NAMALWA (cell line): ENCODE data around the gene GRAMD1B.
"Not testable (repeated sequence)": the region's sequence is repeated elsewhere in the genome, so short reads cannot be mapped to it uniquely, and the experiment has no call there.

ENCODE experiments used
- DNase-seq: peaks from one replicate; pipeline ENCODE4 v3.0.0-alpha.2; 2015; ENCODE audit warnings: low spot score

Gene GRAMD1B

DNA sequence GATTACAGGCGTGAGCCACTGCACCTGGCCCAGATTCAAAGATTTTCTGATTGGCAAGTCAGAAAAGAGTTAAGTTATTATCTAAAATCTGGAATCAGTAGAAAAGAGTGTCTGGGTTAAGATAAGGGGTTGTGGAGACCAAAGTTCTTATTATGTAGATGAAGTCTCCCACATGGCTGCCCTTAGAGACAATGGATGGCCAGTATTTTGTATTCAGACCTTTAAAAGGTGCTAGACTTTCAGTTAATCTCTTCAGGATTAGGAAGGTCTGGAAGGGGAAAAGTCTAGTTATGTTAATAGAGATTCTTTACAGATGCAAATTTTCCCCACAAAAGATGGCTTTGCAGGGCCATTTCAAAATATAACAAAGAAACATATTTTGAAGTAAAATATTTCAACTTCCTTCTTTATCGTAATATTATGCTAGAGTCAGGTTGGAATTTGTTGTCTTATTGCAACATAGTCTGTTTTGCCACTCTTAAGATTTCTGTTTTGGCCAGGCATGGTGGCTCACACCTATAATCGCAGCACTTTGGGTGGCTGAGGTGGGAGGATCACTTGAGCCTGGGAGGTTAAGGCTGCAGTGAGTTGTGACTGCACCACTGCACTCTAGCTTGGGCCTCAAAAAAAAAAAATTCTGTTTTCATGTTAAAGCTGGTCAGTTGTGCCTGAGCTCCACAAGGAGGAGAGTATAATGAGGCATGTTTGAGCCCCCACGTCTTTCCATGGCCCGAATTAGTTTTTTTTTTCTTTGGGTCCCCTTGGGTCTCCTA, 14.0 kb downstream of the GRAMD1B start:
- DNase-seq: no peak

DNA sequence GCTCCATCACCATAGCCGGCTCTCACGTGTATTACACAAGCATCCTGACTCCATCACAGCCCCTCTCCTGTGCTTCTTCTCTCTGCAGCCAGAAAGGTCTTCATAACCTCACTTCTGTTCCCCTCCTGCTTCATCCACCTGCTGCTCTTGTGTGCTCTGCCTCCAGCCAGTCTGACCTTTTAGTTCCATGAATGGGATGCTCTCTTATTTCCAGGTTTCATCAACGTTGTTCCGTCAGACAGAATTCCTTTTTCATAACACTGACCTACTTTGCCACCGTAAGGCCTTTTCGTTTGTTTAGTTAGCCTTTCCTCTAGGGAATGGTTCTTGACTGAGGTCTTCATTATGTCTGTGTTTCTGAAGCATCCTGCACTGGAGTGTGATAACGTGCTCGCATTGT, 18.8 kb downstream of the GRAMD1B start:
- DNase-seq: no peak

DNA sequence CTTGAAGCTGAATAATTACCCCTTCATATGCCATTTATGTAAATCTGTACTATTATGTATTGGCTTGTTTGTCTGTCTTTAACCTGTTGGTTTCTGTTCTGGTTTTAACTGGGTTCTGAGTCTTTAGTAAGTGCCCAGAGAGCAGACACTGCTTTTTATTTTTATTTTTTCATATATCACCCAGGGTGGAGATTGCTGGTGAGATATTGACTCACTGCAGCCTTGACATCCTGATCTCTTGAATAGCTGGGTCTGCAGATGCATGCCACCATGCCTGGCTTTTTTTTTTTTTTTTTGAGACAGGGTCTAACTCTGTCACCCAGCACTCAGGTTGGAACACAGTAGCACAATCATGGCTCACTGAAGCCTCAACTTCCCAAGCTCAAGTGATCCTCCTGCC, 19.4 kb downstream of the GRAMD1B start:
- no peak for DNase-seq

DNA sequence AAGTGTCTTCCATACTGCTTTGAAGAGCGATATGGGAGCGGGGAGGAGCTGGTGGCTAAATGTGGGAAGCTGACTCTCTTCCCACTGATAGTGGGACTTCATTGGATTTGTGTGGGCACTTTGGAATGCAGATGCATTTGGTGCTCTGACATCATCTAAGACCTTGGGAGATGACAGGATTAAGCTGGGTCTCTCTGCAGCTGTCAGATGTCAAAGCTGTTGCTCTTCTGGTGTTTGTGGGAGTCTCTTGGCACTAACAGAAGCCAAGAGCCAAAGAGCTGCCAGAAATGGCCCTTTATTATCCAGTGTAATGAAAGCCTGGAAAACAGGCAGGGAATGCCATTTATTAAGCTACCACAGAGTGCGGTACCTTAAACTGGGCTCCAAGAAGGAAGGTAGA, 20.6 kb downstream of the GRAMD1B start:
- no peak for DNase-seq

DNA sequence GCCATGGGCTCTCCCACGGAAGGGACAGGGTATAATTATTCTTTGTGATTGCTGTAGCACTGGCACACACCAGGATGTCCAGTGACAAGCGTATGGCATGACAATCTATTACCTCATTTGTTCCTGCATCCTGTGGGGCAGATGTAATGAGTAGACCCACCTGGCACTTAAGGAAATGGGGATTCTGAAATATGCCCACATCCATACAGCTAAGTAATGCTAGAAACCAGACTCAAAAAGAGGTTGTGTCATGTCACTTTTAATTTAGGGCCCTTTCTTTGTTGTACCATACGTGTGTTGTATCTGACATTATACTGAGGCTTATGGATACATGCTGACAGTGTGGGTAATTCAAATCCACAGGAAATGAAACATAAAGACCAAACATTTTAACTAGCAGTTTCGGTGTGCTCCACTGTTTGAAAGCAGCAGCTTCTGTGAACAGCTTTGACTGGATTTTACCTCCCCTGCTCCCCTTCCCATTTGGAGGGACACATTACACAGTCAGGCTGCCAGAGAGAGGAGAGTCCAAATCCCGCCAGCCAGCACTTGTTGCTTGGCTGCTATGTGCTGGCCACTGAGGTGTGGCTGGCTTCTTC, 21.2 kb downstream of the GRAMD1B start:
- DNase-seq: no peak

DNA sequence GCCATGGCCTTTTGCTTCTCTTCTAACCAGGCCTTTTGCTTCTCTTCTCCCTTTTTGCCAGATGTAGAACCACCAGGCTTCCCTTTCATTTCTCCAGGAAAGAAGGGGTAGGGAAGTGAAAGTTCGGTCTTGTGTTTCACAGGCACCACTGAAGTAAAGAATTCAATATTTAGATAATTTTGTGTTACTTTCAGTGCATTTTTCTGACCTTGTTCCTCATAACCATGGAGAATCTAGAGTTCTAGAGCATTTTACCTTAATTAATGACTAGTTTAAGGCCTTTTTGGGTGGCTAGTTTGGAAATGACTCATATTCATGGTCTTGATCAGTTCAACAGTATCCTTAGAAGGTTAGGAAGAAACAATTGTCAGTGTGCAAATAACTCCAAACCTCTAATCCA, 22.7 kb downstream of the GRAMD1B start:
- DNase-seq: no peak

DNA sequence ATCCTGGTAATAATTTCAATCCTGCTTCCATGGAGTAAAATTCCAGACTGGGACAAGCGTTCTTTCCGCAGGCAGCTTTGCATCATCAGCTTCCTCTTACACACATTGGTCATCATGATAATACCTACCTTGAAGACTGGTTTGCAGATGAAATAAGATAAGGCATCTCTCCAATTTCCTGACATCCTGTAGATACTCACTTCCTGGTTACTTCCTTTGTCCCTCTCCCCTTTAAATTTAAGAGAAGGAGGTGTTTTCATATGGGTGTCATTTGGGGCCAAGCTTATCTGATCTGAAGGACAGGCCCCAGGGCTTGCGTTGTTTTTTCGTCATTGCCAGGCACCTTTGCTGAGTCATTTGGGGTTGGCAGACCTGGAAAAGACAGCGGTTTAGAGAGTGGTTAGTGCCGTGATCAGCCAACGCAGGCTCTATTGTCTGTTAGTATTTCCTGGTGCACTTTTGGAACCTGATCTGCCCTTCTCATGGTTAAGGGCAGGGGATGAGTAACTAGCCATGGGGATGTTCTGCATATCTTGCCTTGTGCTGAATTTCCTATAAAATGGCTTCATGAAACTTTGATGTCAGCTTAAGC, 24.1 kb downstream of the GRAMD1B start:
- DNase-seq: no peak

DNA sequence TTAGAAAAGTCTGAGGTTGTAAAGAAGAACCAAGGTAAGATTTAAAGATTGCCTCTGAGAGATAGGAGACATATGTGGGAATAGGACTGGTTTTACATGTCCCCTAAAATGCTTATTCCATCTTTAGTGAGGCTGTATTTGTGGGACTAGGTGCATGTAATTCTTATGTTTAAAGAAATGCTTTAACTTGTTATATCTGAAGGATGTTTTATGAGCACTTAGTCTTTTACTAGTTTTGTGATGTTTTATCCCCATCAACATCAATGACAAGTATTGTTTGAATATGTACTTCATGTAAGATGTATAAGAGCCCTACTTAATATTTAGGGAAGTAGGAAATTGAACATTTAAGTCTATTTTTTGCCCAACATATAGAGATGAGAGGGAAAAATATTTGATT, 24.7 kb downstream of the GRAMD1B start:
- DNase-seq: no peak

DNA sequence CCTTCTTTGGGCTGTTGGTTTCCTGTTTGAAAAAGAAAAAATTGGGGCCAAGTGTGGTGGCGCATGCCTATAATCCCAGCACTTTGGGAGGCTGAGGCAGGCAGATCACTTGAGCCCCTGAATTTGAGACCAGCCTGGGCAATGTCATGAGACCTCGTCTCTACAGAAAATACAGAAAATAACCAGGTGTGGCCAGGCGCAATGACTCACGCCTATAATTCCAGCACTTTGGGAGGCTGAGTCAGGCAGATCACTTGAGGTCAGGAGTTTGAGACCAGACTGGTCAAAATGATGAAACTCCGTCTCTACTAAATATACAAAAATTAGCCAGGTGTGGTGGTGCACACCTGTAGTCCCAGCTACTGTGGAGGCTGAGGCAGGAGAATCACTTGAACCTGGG, 26.4 kb downstream of the GRAMD1B start:
- not testable (repeated sequence) for DNase-seq

DNA sequence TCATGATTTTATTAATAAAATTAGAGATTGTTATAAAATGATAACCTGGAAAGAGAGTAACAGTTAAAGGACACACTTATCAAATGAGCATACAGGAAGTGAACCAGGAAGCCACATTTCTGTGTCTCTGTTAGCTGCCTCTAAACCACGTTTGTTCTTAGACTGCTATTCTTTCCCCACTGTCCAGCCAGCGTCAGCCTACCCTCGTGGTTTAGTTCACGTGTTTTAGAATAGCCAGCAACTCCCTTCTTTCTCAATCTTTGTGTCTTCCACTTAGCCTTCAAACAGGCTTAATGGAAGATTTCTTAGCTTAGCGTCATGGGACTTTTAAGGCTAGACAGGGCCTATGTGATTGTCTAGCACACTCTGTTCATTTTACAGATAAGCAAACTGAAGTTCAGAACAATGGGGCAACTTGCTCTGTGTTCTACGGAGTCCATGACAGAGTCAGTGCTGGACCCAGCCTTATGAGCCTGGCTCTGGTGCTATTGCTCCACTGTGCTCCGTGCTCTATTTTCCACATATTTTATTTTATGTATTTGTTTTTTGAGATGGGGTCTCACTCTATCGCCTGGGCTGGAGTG, 27.2 kb downstream of the GRAMD1B start:
- no peak for DNase-seq

DNA sequence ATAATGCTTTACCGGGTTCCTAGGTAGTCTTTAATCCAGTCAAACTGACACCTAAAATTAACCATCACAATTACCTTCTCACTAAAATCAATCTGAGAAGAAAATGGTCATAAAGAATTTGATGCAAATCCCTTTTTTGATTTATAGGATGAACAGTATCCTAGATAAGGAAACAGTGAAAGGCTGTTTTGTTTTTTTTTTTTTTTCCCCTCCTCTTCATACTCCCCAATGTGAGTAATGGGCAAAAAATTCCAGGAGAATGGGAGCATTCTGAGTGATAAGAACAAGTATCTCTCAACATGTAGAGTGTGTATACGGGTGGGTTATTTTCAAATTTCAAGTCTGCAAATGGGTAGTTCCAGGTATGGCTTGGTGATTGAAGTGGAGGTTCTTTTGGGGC, 28.4 kb downstream of the GRAMD1B start:
- DNase-seq: no peak

DNA sequence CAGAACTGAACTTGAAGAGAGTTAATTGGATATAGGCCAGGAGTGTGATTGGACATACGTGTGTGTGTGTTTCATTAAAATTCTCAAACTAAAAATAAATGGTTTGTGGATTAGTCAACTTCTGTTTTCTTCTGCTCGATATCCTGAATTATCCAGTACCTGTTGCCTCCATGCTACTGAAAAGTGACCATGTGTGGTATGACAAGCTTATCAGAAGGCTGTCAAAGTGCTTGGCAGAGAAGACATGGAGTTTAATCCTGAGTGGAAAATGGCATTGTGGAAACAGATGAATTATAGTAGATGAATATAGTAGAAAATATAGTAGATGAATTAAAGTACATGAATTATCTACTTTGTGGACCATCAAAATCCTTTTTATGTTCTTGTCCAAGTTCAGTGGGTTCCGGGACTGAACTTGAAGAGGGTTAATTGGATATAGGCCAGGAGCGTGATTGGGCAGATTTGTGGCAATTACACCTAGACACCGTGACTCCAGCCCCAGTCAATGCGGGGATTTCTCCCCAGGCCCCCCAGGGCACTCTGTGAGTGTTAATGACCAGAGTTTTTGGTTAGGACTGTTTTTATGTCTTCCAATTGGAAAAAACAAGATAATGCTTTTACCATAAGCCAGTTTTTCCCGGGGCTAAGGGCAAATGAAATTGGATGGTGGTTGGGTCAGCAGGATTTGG, 30.1 kb downstream of the GRAMD1B start:
- no peak for DNase-seq

DNA sequence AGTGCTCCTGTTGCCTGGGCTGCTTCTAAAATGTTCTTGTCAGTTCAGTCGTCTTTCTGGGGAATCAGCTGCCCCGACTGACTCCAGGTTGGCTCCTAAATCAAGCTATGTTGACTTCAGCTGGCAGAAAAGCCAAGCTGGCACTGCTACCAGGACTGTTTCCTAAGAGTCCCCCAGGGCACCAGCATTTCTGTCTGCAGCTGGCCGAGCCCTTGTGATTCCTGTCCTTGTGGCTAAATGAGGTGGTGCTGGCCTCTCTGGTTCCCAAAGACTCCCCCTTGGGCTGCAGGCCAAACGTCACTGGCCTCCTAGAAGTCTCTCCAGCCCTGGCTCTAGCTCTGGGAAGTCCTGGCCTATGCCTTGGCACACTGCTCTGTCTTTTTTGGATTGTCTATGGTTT, 31.1 kb downstream of the GRAMD1B start:
- DNase-seq: no peak

DNA sequence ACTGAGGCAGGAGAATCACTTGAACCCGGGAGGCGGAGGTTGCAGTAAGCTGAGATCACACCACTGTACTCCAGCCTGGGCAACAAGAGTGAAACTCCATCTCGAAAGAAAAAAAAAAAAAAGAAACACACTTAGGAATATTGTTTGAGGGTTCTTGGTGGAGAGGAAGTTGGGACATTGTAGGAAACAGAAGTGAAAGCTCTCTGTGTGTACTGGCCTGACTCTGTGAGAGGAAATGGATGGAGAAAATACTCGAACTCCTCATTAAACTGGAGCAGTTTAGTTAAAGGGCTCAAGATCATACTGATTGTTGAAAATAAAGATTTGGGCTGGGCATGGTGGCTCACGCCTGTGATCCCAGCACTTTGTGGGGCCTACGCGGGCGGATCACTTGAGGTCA, 35.6 kb downstream of the GRAMD1B start:
- not testable (repeated sequence) for DNase-seq

DNA sequence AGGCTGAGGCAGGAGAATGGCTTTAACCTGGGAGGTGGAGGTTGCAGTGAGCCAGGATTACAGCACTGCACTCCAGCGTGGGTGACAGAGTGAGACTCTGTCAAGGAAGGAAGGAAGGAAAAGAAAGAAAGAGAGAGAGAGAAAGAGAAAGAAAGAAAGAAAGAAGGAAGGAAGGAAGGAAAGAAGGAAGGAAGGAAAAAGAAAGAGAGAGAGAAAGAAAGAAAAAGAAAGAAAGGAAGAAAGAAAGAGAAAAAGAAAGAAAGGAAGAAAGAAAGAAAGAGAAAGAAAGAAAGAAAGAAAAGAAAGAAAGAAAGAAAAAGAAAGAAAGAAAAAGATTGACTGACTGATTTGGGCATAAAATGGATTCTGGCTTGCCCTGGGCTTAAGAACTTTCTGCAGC, 36.1 kb downstream of the GRAMD1B start:
- not testable (repeated sequence) for DNase-seq

DNA sequence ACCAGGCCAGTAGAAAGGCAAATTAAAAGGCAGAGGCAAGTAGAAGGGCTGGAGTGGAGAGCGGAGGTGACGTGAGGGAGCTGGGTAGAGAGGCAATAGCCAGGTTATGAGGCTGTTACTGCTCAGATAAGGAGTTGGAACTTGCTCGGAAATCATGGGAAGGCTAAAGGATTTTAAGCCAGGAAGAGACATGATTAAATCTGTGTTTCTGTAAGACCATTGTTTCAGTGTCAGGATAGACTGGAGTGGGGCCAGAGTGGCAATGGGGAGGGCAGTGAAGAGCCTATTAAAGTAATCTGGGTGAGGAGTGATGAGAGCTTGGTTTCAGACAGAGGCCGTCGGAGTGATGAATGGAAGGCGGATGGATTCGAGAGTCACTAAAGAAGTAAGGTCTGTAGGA, 39.0 kb downstream of the GRAMD1B start:
- DNase-seq: no peak

DNA sequence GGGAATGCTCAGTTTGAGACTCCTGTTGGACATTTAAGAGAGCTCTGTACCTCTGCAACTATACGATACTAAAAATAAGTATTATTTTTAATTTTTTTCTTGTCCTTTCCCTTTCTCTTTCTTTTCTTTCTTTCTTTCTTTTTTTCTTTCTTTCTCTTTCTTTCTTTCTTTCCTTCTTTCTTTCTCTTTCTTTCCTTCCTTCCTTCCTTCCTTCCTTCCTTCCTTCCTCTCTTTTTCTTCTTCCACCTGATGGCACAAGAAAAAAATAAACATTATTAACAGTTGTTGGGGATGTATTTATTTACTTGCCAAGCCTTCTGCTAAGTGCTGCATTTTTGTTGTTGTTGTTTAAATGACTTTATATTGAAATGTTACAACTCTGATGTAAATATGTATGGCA, 39.5 kb downstream of the GRAMD1B start:
- DNase-seq: no peak

DNA sequence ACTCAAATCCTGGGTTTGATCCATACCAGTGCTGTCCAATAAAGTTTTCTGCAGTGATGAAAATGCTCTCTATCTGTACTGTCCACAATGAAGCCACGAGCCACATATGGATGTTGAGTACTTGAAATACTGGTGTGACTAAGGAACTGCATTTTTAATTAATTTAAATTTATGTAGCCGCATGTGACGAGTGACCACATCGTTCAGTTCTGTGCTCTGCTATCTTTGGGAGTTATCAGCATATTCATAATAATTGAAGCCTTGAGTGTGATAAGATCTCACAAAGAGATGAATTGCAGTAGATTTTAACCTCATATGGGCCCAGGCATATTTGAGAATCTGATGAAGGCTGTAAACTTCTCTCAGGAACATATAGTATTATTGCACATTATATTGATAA, 40.8 kb downstream of the GRAMD1B start:
- no peak for DNase-seq

DNA sequence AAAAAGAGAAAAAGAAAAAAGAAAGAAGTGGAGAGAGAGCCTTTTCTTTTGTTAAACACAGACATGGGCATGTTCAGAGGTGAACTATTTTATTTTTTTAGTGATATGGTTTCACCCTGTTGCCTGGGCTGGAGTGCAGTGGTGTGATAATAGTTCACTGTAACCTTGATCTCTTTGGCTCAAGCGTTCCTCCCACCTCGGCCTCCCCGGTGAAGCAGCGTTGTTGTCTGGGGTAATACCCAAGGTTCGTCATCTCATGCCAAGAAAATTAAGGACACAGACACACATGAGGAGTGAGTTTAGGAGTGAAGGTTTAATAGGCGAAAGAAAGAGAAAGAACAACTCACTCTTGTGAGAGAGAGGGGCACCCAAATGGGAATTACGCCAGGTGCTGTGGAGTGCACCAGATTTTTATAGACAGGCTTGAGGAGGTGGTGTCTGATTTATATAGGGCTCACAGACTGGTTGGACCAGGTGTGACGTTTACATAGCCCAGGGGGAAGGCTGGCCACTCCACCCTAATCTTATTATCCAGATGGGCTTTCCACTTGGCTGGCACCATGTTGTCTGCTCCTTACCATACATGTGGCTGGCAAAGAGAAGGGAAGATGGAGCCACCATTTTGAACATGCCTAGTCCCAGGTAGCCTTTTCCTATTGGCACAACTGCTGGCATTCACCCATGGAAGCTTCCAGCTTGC, 42.3 kb downstream of the GRAMD1B start:
- DNase-seq: no peak

DNA sequence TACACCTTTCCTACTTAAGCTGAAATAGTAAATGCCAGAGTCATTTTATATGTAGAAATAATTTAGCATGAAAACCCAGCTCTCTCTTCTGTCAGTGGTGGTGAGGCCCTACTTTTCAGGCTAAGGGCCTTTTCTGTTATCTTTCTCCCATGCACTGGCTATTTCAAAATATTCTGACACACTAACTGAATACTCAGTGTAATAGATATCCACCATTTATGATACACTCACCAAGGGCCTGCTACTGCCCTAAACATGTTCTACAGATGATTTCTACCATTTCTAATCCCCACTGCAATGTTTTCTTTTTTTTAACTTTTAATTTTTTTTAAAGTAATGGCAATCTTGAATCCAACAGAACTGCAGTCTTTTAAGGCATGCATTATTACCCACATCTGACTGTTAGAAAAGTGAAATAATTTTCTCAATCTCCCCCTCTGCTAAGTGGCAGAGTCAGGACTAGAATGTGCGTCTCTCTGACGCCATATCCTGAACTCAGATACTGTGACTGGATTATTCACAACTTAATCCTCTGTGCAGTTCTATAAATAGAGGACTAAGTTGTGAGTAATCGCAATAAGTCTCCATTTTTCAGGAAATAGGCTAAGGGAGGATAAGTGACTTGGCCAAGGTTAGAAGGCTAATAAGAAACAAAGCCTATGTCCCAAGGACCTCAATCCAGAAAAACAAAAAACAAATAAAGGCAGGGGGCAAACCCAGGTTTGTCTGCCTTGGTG, 44.0 kb downstream of the GRAMD1B start:
- no peak for DNase-seq

DNA sequence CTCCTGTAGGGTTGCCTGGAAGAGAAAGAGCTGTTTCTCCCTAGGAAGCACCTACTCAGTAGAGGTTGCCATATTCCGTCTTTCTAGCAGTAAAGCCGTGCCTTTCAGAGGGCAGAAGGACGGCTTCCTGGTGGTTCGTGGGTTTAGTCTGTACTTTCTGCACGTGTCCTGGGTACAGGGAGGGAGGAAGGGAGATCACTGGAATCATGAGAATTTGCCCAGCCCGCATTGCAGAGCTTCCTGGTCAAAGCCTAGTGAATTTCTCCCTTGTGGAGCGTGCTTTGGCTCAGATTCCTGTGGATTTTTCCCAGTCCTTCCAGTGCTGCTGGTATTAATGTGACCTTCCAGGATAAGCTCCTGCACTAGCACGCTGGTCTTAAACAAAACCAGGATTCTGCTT, 44.9 kb downstream of the GRAMD1B start:
- DNase-seq: no peak
